Measurements from ENCODE around the gene LHFPL4. TPM values are rescaled to one million over a fixed set of nuclear protein-coding genes. Genes with fewer than 3 reads are reported as not detected.

LHFPL4 gene
- polyA plus RNA-seq, 3 donors from 2014 or later: 0.06 to 0.21 TPM; not detected in 1

Other genes starting within 250 kb of the LHFPL4 start
- 10 to 100 TPM; 13.2 to 23.1 (median 15.3) TPM for gene THUMPD3, start 190.8 kb downstream of the LHFPL4 start, polyA plus RNA-seq
- gene SETD5, start 156.2 kb downstream of the LHFPL4 start, polyA plus RNA-seq: 10 to 100 TPM; 13.7 to 50.2 (median 19.2) TPM
- gene MTMR14, start 95.7 kb upstream of the LHFPL4 start, polyA plus RNA-seq: 100 to 1,000 TPM in 1 of 3 donors, 10 to 100 TPM in 2; 59.2 to 118 (median 66.6) TPM
- under 1 TPM in 1 of 3 donors, not detected in 2; 0.31 TPM for gene CPNE9, start 150.0 kb upstream of the LHFPL4 start, polyA plus RNA-seq
- gene BRPF1, start 177.9 kb upstream of the LHFPL4 start, polyA plus RNA-seq: 10 to 100 TPM; 10.6 to 45.8 (median 11.7) TPM
- gene OGG1, start 196.1 kb upstream of the LHFPL4 start, polyA plus RNA-seq: 10 to 100 TPM; 30.3 to 57.3 (median 44.4) TPM
- 10 to 100 TPM; 15.4 to 29.0 (median 19.2) TPM for gene CAMK1, start 216.1 kb upstream of the LHFPL4 start, polyA plus RNA-seq
- 100 to 1,000 TPM in 1 of 3 donors, 10 to 100 TPM in 2; 58.1 to 121 (median 73.6) TPM for gene TADA3, start 238.7 kb upstream of the LHFPL4 start, polyA plus RNA-seq
- 100 to 1,000 TPM; 378 to 470 (median 428) TPM for gene ARPC4, start 239.3 kb upstream of the LHFPL4 start, polyA plus RNA-seq